Esophagus muscularis mucosa (tissue), 4 donors: ENCODE results near the gene ZNF407. TPM values are rescaled to one million over a fixed set of nuclear protein-coding genes. Genes with fewer than 3 reads are reported as not detected.

ENCODE experiments used
- DNase-seq: peaks from one replicate; pipeline ENCODE4 v3.0.0-alpha.2; 2017; ENCODE audit errors: extremely low spot score
- H3K27ac ChIP-seq, 4 donors: fragments of 200-600 bp; sonication (generic); replicated peaks in 1 of 4; 1 replicate in 3 of 4; 2 replicates in 1 of 4; pipeline ENCODE4 v1.5.1; 2016 to 2019; ENCODE audit warnings: mild to moderate bottlenecking in 1 of 4
- H3K27me3 ChIP-seq, 4 donors: fragments of 200-600 bp; sonication (generic); one replicate each; pipeline versions ENCODE4 v1.5.1 to v1.6.0; 2016 to 2019
- H3K36me3 ChIP-seq, 4 donors: fragments of 200-600 bp; sonication (generic); one replicate each; pipeline ENCODE4 v1.5.1; 2016 to 2019
- H3K4me1 ChIP-seq, 4 donors: fragments of 200-600 bp; sonication (generic); one replicate each; pipeline ENCODE4 v1.5.1; 2016 to 2019
- H3K4me3 ChIP-seq, 4 donors: fragments of 200-600 bp; sonication (generic); 1 replicate in 2 of 4; 2 replicates in 2 of 4; pipeline ENCODE4 v1.5.1; 2016 to 2019; ENCODE audit warnings: mild to moderate bottlenecking in 4 of 4, moderate library complexity in 1 of 4
- H3K9me3 ChIP-seq, 4 donors: fragments of 200-600 bp; sonication (generic); 1 replicate in 3 of 4; 2 replicates in 1 of 4; pipeline ENCODE4 v1.5.1; 2016 to 2019
- CTCF ChIP-seq, 3 experiments: fragments of 200-600 bp in 2 of 3; fragments of 450-650 bp in 1 of 3; sonication (generic) in 2 of 3; IDR thresholded peaks; one replicate each; pipeline ENCODE4 v1.5.1; 2017 to 2019; ENCODE audit warnings: antibody characterized with exemption in 3 of 3, mild to moderate bottlenecking in 2 of 3, moderate library complexity in 1 of 3
- EP300 ChIP-seq: sonication (generic); formaldehyde crosslinking; IDR thresholded peaks from one replicate; pipeline ENCODE4 v1.6.1; 2017; ENCODE audit warnings: antibody characterized with exemption
- POLR2A ChIP-seq: fragments of 450-650 bp; IDR thresholded peaks from one replicate; pipeline ENCODE4 v1.6.1; 2017; ENCODE audit warnings: antibody characterized with exemption, moderate library complexity, mild to moderate bottlenecking, low read depth
- POLR2AphosphoS5 ChIP-seq, 2 donors: sonication (generic); formaldehyde crosslinking; IDR thresholded peaks; one replicate each; pipeline ENCODE4 v1.6.1; 2017; ENCODE audit warnings: antibody characterized with exemption in 2 of 2
- WGBS: methylation state at CpG from one replicate; pipeline ENCODE4 v1.1.5; 2018; 5-methylcytosine and 5-hydroxymethylcytosine counted together
- intact Hi-C: fragments of 100-400 bp; cut with DNase I; formaldehyde crosslinking; loops from one replicate; pipeline ENCODE4 v1.15.1; 2023
- total RNA-seq, 4 donors: library from RNA; depleted of rRNA; stranded (reverse); fragments of >200 nt; gene quantifications; one replicate each; pipeline versions ENCODE4 v1.1.0 to v1.2.1, GENCODE V29; 2016

The ZNF407 gene
- total RNA-seq, 4 donors from 2014 or later = 13.9 to 19.1 (median 17.2) TPM

GRCh38 chr18:74817576-74817975 is 219.9 kb downstream of the ZNF407 start:
- 96% methylated on average over 2 of the region's 2 CpGs for WGBS
- DNase-seq = no peak
- H3K4me3 ChIP-seq = no peak overlapping the region
- H3K9me3 ChIP-seq = no peaks in the 10 kb centered on the region
- no peaks in the 10 kb centered on the region for H3K27me3 ChIP-seq
- H3K27ac ChIP-seq = no peak overlapping the region
- TF ChIP-seq EP300 = no peak
- no peak for TF ChIP-seq POLR2A
- TF ChIP-seq POLR2AphosphoS5 (IDR thresholded peaks at IDR 0.05) = no peak
- no peak for TF ChIP-seq CTCF (IDR thresholded peaks at IDR 0.05)
- H3K36me3 ChIP-seq = no peaks in the 10 kb centered on the region
- intact Hi-C loops = no loop called here
- no peaks in the 10 kb centered on the region for H3K4me1 ChIP-seq

- no peak overlapping the region for H3K27ac ChIP-seq
- WGBS = 97% methylated on average over 4 of the region's 4 CpGs
- intact Hi-C loops = no loop called here
- H3K9me3 ChIP-seq = no peaks in the 10 kb centered on the region
- H3K36me3 ChIP-seq = no peaks in the 10 kb centered on the region
- no peaks in the 10 kb centered on the region for H3K27me3 ChIP-seq
- TF ChIP-seq POLR2A (no peak), EP300 (no peak), CTCF (IDR thresholded peaks at IDR 0.05) (no peak), POLR2AphosphoS5 (IDR thresholded peaks at IDR 0.05) (no peak)
- no peaks in the 10 kb centered on the region for H3K4me1 ChIP-seq
- no peak overlapping the region for H3K4me3 ChIP-seq
- DNase-seq = no peak
These were observed 221.0 kb downstream of the ZNF407 start for GRCh38 chr18:74818516-74819175.

GRCh38 chr18:74819433-74820059 is 221.9 kb downstream of the ZNF407 start:
- H3K27ac ChIP-seq = no peak overlapping the region
- no peak for TF ChIP-seq EP300
- no peak for TF ChIP-seq POLR2AphosphoS5 (IDR thresholded peaks at IDR 0.05)
- TF ChIP-seq CTCF (IDR thresholded peaks at IDR 0.05) = peak in 1 of 3 experiments; percentile 16
- no peaks in the 10 kb centered on the region for H3K27me3 ChIP-seq
- no peak overlapping the region for H3K4me3 ChIP-seq
- no peak for DNase-seq
- WGBS = 88% methylated on average over 6 of the region's 7 CpGs
- intact Hi-C loops = no loop called here
- no peaks in the 10 kb centered on the region for H3K36me3 ChIP-seq
- no peaks in the 10 kb centered on the region for H3K9me3 ChIP-seq
- H3K4me1 ChIP-seq = no peaks in the 10 kb centered on the region

GRCh38 chr18:74820160-74820780 is 222.6 kb downstream of the ZNF407 start:
- Histone ChIP-seq H3K27ac (no peak overlapping the region), H3K9me3 (no peaks in the 10 kb centered on the region), H3K36me3 (no peaks in the 10 kb centered on the region), H3K4me3 (no peak overlapping the region), H3K27me3 (no peaks in the 10 kb centered on the region), H3K4me1 (no peaks in the 10 kb centered on the region)
- no peak for TF ChIP-seq EP300
- no peak for TF ChIP-seq CTCF (IDR thresholded peaks at IDR 0.05)
- TF ChIP-seq POLR2A = no peak
- no peak for TF ChIP-seq POLR2AphosphoS5 (IDR thresholded peaks at IDR 0.05)
- WGBS = 100% methylated on average over 3 of the region's 3 CpGs
- no peak for DNase-seq
- intact Hi-C loops = no loop called here
